Upper lobe of left lung (tissue), 6 donors: ENCODE measurements around the gene FMN2. TPM values are rescaled to one million over a fixed set of nuclear protein-coding genes. Genes with fewer than 3 reads are reported as not detected.

Experiments used
- ATAC-seq, 2 donors: fragments of 200-7000 bp; cut with Tn5 transposase; one replicate each; pipeline ENCODE4 v1.9.1; 2022; ENCODE audit warnings: mild to moderate bottlenecking in 2 of 2, moderate library complexity in 2 of 2; ENCODE audit not compliant: low FRiP score in 2 of 2
- DNase-seq, 2 donors: peaks; one replicate each; pipeline ENCODE4 v3.0.0-alpha.2; 2019 to 2020
- H3K27ac ChIP-seq, 4 donors: fragments of 200-600 bp; sonication (generic); one replicate each; pipeline ENCODE4 v1.5.1; 2016 to 2019
- H3K27me3 ChIP-seq, 4 donors: fragments of 200-600 bp; sonication (generic); one replicate each; pipeline ENCODE4 v1.5.1; 2017 to 2019
- H3K36me3 ChIP-seq, 4 donors: fragments of 200-600 bp; sonication (generic); one replicate each; pipeline ENCODE4 v1.5.1; 2016 to 2019
- H3K4me1 ChIP-seq, 4 donors: fragments of 200-600 bp; sonication (generic); one replicate each; pipeline ENCODE4 v1.5.1; 2018 to 2019
- H3K4me3 ChIP-seq, 4 donors: fragments of 200-600 bp; sonication (generic); one replicate each; pipeline ENCODE4 v1.5.1; 2017 to 2019; ENCODE audit warnings: mild to moderate bottlenecking in 2 of 4, moderate library complexity in 1 of 4
- H3K9me3 ChIP-seq, 4 donors: fragments of 200-600 bp; sonication (generic); one replicate each; pipeline ENCODE4 v1.5.1; 2018 to 2019
- CTCF ChIP-seq, 6 experiments: fragments of 450-650 bp in 4 of 6; fragments of 200-600 bp in 2 of 6; sonication (generic) in 2 of 6; IDR thresholded peaks; one replicate each; pipeline ENCODE4 v1.5.1; 2016 to 2019; ENCODE audit warnings: antibody characterized with exemption in 6 of 6
- EP300 ChIP-seq, 4 donors: sonication (generic); formaldehyde crosslinking; IDR thresholded peaks; one replicate each; pipeline ENCODE4 v1.5.1; 2017; ENCODE audit warnings: antibody characterized with exemption in 4 of 4, control low read depth in 2 of 4
- POLR2A ChIP-seq, 4 donors: fragments of 450-650 bp; IDR thresholded peaks; one replicate each; pipeline ENCODE4 v1.5.1; 2016 to 2017; ENCODE audit warnings: antibody characterized with exemption in 4 of 4, mild to moderate bottlenecking in 2 of 4
- POLR2AphosphoS5 ChIP-seq, 2 donors: sonication (generic); formaldehyde crosslinking; IDR thresholded peaks; one replicate each; pipeline ENCODE4 v1.5.1; 2017; ENCODE audit warnings: antibody characterized with exemption in 2 of 2
- WGBS, 2 donors: methylation state at CpG; one replicate each; pipeline ENCODE4 v1.1.5; 2017 to 2018; 5-methylcytosine and 5-hydroxymethylcytosine counted together
- total RNA-seq, 6 donors: library from RNA; depleted of rRNA in 4 of 6; stranded (reverse); fragments of >200 nt in 4 of 6; gene quantifications; one replicate each; pipeline versions ENCODE4 v1.1.0 to v1.2.1, GENCODE V29; 2016 to 2021
- donor health status: DM: no; HTN: no; CAD: no; lungs with moderate emphysema.
- donor health status: DM: no; HTN: yes; CAD: no; lungs with severe emphysema.

Gene FMN2
- total RNA-seq, 6 donors from 2014 or later = 0.06 to 1.0 (median 0.54) TPM; not detected in 1

- Histone ChIP-seq H3K9me3 (no peaks in the 10 kb centered on the region), H3K4me3 (no peak overlapping the region), H3K4me1 (no peaks in the 10 kb centered on the region), H3K36me3 (no peaks in the 10 kb centered on the region), H3K27ac (no peak overlapping the region), H3K27me3 (no peaks in the 10 kb centered on the region)
- DNase-seq (no peak), ATAC-seq (no peak)
- WGBS, 2 donors = 55 to 61% methylated on average over 5 of the region's 5 CpGs
- TF ChIP-seq CTCF (IDR thresholded peaks at IDR 0.05) (no peak), EP300 (IDR thresholded peaks at IDR 0.05) (no peak), POLR2AphosphoS5 (IDR thresholded peaks at IDR 0.05) (no peak), POLR2A (IDR thresholded peaks at IDR 0.05) (no peak)
Measured at GRCh38 chr1:240474133-240474614, 382.5 kb downstream of the FMN2 start.

- no peak for ATAC-seq
- Histone ChIP-seq H3K4me3 (no peak overlapping the region), H3K27ac (no peak overlapping the region), H3K27me3 (no peaks in the 10 kb centered on the region), H3K36me3 (no peaks in the 10 kb centered on the region), H3K9me3 (no peaks in the 10 kb centered on the region), H3K4me1 (no peaks in the 10 kb centered on the region)
- DNase-seq = no peak
- TF ChIP-seq EP300 (IDR thresholded peaks at IDR 0.05) (no peak), CTCF (IDR thresholded peaks at IDR 0.05) (no peak), POLR2A (IDR thresholded peaks at IDR 0.05) (no peak), POLR2AphosphoS5 (IDR thresholded peaks at IDR 0.05) (no peak)
- 75 to 80% methylated on average over 4 of the region's 4 CpGs for WGBS, 2 donors
Measured at GRCh38 chr1:240475832-240476231, 384.1 kb downstream of the FMN2 start.

GRCh38 chr1:240478536-240478935 lies 386.9 kb downstream of the FMN2 start:
- H3K27ac ChIP-seq = no peak overlapping the region
- DNase-seq (no peak), ATAC-seq (no peak)
- no peaks in the 10 kb centered on the region for H3K36me3 ChIP-seq
- no peaks in the 10 kb centered on the region for H3K27me3 ChIP-seq
- H3K4me3 ChIP-seq = no peak overlapping the region
- no peaks in the 10 kb centered on the region for H3K4me1 ChIP-seq
- H3K9me3 ChIP-seq = no peaks in the 10 kb centered on the region
- 77 to 86% methylated on average over 6 of the region's 6 CpGs for WGBS, 2 donors
- no peak for TF ChIP-seq POLR2A (IDR thresholded peaks at IDR 0.05)
- TF ChIP-seq CTCF (IDR thresholded peaks at IDR 0.05) = no peak
- TF ChIP-seq POLR2AphosphoS5 (IDR thresholded peaks at IDR 0.05) = no peak
- no peak for TF ChIP-seq EP300 (IDR thresholded peaks at IDR 0.05)

GRCh38 chr1:240484804-240485443 lies 393.2 kb downstream of the FMN2 start:
- DNase-seq (no peak), ATAC-seq (no peak)
- Histone ChIP-seq H3K9me3 (no peaks in the 10 kb centered on the region), H3K27me3 (no peaks in the 10 kb centered on the region), H3K36me3 (no peaks in the 10 kb centered on the region), H3K4me3 (no peak overlapping the region), H3K27ac (no peak overlapping the region), H3K4me1 (no peaks in the 10 kb centered on the region)
- no peak for TF ChIP-seq CTCF (IDR thresholded peaks at IDR 0.05)
- TF ChIP-seq POLR2AphosphoS5 (IDR thresholded peaks at IDR 0.05) = no peak
- TF ChIP-seq POLR2A (IDR thresholded peaks at IDR 0.05) = no peak
- TF ChIP-seq EP300 (IDR thresholded peaks at IDR 0.05) = no peak
- 81 to 82% methylated on average over 6 of the region's 6 CpGs for WGBS, 2 donors

GRCh38 chr1:240486611-240487010 lies 394.9 kb downstream of the FMN2 start:
- Histone ChIP-seq H3K4me3 (no peak overlapping the region), H3K27me3 (no peaks in the 10 kb centered on the region), H3K4me1 (no peaks in the 10 kb centered on the region), H3K36me3 (no peaks in the 10 kb centered on the region), H3K9me3 (no peaks in the 10 kb centered on the region), H3K27ac (no peak overlapping the region)
- no peak for ATAC-seq
- DNase-seq = no peak
- 76 to 79% methylated on average over 6 of the region's 6 CpGs for WGBS, 2 donors
- TF ChIP-seq POLR2AphosphoS5 (IDR thresholded peaks at IDR 0.05) (no peak), EP300 (IDR thresholded peaks at IDR 0.05) (no peak), POLR2A (IDR thresholded peaks at IDR 0.05) (no peak), CTCF (IDR thresholded peaks at IDR 0.05) (no peak)
